ENCODE measurements around the gene ZNHIT3. TPM values are rescaled to one million over a fixed set of nuclear protein-coding genes. Genes with fewer than 3 reads are reported as not detected.

The ZNHIT3 gene
- 70.4 to 86.4 TPM (median 74.6 TPM) in 5 replicates for total RNA-seq (2022; extraction: Qiagen RNA extraction)

GRCh38 chr17:36486204-36487194 is at the start of gene ZNHIT3:
TSS of gene ZNHIT3 (plus strand) at chr17:36486681. CDS start at chr17:36486700, 19 bp downstream.

GRCh38 chr17:36534840-36535668 is 48.6 kb downstream of the ZNHIT3 start, which contains the start of the genes MYO19 and PIGW:
TSS of gene MYO19 (minus strand) at chr17:36534868. CDS start at chr17:36532538, 2,330 bp downstream.
TSS of gene PIGW (plus strand) at chr17:36534987. CDS start at chr17:36537102, 2,115 bp downstream.

GRCh38 chr17:36544307-36545076 is 58.0 kb downstream of the ZNHIT3 start, which contains the start of gene GGNBP2:
TSS of gene GGNBP2 (plus strand) at chr17:36544919. CDS start at chr17:36545725, 806 bp downstream.

Other genes with a start within 250 kb of the ZNHIT3 start
- 0.06 to 0.27 TPM (median 0.23 TPM) in 4 of 5 replicates, not detected in the other for gene TBC1D3I, start 222.1 kb upstream of the ZNHIT3 start, total RNA-seq (2022; extraction: Qiagen RNA extraction)
- gene TBC1D3G, start 162.8 kb upstream of the ZNHIT3 start, total RNA-seq (2022; extraction: Qiagen RNA extraction) = not detected in 5 replicates
- gene TBC1D3H, start 98.2 kb upstream of the ZNHIT3 start, total RNA-seq (2022; extraction: Qiagen RNA extraction) = not detected in 5 replicates
- 47.5 to 61.1 TPM (median 56.7 TPM) in 5 replicates for gene MYO19, start 48.2 kb downstream of the ZNHIT3 start, total RNA-seq (2022; extraction: Qiagen RNA extraction)
- gene PIGW, start 48.3 kb downstream of the ZNHIT3 start, total RNA-seq (2022; extraction: Qiagen RNA extraction) = 24.6 to 27.9 TPM (median 25.8 TPM) in 5 replicates
- gene GGNBP2, start 58.2 kb downstream of the ZNHIT3 start, total RNA-seq (2022; extraction: Qiagen RNA extraction) = 57.0 to 69.6 TPM (median 62.7 TPM) in 5 replicates
- gene DHRS11, start 105.2 kb downstream of the ZNHIT3 start, total RNA-seq (2022; extraction: Qiagen RNA extraction) = 6.0 to 9.2 TPM (median 8.7 TPM) in 5 replicates
- gene MRM1, start 114.9 kb downstream of the ZNHIT3 start, total RNA-seq (2022; extraction: Qiagen RNA extraction) = 10.2 to 15.6 TPM (median 14.8 TPM) in 5 replicates